Heart left ventricle (tissue), 13 donors: ENCODE measurements around the gene FAM170B.

Experiments used
- POLR2A ChIP-seq, 2 donors: fragments of 450-650 bp; IDR thresholded peaks; one replicate each; pipeline ENCODE4 v1.6.1; 2017; ENCODE audit warnings: antibody characterized with exemption in 2 of 2, mild to moderate bottlenecking in 2 of 2, moderate library complexity in 2 of 2
- TF ChIP-seq, protein P1 (sequence below), 12 donors: fragments of 200-600 bp; sonication (generic) in 4 of 12; IDR thresholded peaks; one replicate each; pipeline versions ENCODE4 v1.5.0 to v1.8.0; 2018 to 2022; ENCODE audit warnings: antibody characterized with exemption in 12 of 12, mild to moderate bottlenecking in 5 of 12
- donor health status: ischemic (EF 13 %, LVEDD 7.1; RV severe dilation, severe dysfunction).
- donor health status: DM: no; HTN: yes; CAD: no.
- donor health status: DM: no; HTN: no; CAD: no.
- donor health status: ischemic (EF 25% LVEDD 6.9; RV normal size, moderate dysfunction).
- donor health status: ischemic (EF 25% LVEDD 5.7; RV mildly dilated, moderate dysfunction).
- donor health status: ischemic (EF 35%, LVEDD 5.7; RV mildly dilated, moderate dysfunction).
- donor health status: nonischemic (EF 11% LVEDD 7.7; RV severe dilation, severe dysfunction).
- donor health status: DM: yes; HTN: yes; CAD: no.
- donor health status: PGD.
- donor health status: ischemic (EF 29% LVEDD 5.4; RV normal size, mild dysfunction).
- donor health status: nonischemic (EF 23%, LVEDD 6.1; RV moderate dilation, normal function).

DNA sequence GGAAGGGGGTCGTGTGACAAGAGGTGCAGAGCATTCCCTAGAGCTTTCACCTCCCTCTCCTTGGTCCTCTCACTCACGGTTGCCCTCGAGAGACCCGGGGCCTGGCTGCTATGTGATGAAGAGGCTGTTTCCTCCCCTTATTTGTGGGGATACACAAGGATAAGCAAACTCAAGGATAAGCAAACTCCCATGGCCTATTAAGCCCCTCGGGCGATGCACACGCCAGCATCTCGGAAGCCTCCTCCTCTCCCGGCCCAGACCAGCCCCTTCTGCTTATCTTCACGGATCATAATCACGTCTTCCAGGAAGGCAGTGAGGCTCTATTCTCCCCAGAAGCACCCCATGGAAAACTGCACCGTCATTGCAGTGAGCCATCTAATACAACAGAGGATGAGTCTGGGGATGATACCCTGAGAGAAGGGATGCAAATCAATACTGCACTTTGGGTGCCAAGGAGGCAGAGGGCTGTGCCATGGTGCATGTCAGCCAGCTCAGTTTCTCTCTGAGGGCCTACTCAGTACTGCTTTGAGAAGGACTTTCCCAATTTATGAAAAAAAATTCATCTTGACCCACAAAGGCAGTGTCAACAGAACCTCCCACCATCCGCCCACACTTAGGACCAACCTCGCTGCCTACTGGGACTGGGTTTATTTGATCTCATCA, 32.1 kb upstream of the FAM170B start:
- TF ChIP-seq, protein P1, sequence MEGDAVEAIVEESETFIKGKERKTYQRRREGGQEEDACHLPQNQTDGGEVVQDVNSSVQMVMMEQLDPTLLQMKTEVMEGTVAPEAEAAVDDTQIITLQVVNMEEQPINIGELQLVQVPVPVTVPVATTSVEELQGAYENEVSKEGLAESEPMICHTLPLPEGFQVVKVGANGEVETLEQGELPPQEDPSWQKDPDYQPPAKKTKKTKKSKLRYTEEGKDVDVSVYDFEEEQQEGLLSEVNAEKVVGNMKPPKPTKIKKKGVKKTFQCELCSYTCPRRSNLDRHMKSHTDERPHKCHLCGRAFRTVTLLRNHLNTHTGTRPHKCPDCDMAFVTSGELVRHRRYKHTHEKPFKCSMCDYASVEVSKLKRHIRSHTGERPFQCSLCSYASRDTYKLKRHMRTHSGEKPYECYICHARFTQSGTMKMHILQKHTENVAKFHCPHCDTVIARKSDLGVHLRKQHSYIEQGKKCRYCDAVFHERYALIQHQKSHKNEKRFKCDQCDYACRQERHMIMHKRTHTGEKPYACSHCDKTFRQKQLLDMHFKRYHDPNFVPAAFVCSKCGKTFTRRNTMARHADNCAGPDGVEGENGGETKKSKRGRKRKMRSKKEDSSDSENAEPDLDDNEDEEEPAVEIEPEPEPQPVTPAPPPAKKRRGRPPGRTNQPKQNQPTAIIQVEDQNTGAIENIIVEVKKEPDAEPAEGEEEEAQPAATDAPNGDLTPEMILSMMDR (IDR thresholded peaks at IDR 0.05): no peak
- TF ChIP-seq POLR2A (IDR thresholded peaks at IDR 0.05): no peak
